Femur (tissue), 1 donor: ENCODE data around the gene PRKCE.
A peak's percentile ranks its signal among the peaks of the same experiment; 100 is the strongest.

Source experiments
- DNase-seq: peaks from one replicate; pipeline ENCODE4 v3.0.0-alpha.2; 2017

Gene PRKCE

GRCh38 chr2:45651415-45652089 lies at the start of gene PRKCE:
Gene PRKCE (plus strand): TSS chr2:45651675.
- peak; percentile 83 for DNase-seq

GRCh38 chr2:45602624-45603023 lies 48.9 kb upstream of the PRKCE start:
- DNase-seq: no peak

GRCh38 chr2:45605116-45605515 lies 46.4 kb upstream of the PRKCE start:
- DNase-seq: no peak

- no peak for DNase-seq
These were observed 44.7 kb upstream of the PRKCE start for GRCh38 chr2:45606796-45607195.

GRCh38 chr2:45607701-45608100 lies 43.8 kb upstream of the PRKCE start:
- DNase-seq: no peak

GRCh38 chr2:45610281-45611019 lies 41.0 kb upstream of the PRKCE start:
- peak; percentile 75 for DNase-seq

GRCh38 chr2:45611020-45611859 lies 40.2 kb upstream of the PRKCE start, which contains the start of gene SRBD1:
Gene SRBD1 (minus strand): TSS chr2:45611267. CDS start chr2:45605441, 5,826 bp downstream.
- DNase-seq: peak; percentile 95

- DNase-seq: no peak
These were observed 39.2 kb upstream of the PRKCE start for GRCh38 chr2:45612285-45612684.

GRCh38 chr2:45612731-45613130 lies 38.7 kb upstream of the PRKCE start:
- no peak for DNase-seq

- no peak for DNase-seq
These were observed 37.1 kb upstream of the PRKCE start for GRCh38 chr2:45614330-45614729.

- DNase-seq: no peak
These were observed 36.5 kb upstream of the PRKCE start for GRCh38 chr2:45614871-45615415.

- DNase-seq: no peak
These were observed 34.6 kb upstream of the PRKCE start for GRCh38 chr2:45616658-45617411.

- no peak for DNase-seq
These were observed 34.0 kb upstream of the PRKCE start for GRCh38 chr2:45617496-45617895.

- no peak for DNase-seq
These were observed 29.0 kb upstream of the PRKCE start for GRCh38 chr2:45622336-45623075.

GRCh38 chr2:45623098-45623497 lies 28.4 kb upstream of the PRKCE start:
- DNase-seq: no peak

- no peak for DNase-seq
These were observed 25.7 kb upstream of the PRKCE start for GRCh38 chr2:45625824-45626223.

GRCh38 chr2:45626387-45627221 lies 24.9 kb upstream of the PRKCE start:
- DNase-seq: no peak

GRCh38 chr2:45627911-45628310 lies 23.6 kb upstream of the PRKCE start:
- no peak for DNase-seq

- DNase-seq: no peak
These were observed 21.5 kb upstream of the PRKCE start for GRCh38 chr2:45629971-45630370.

GRCh38 chr2:45631319-45631718 lies 20.2 kb upstream of the PRKCE start:
- no peak for DNase-seq

- DNase-seq: no peak
These were observed 19.5 kb upstream of the PRKCE start for GRCh38 chr2:45631955-45632354.
